ENCODE measurements around the gene VWA5B1.

DNA sequence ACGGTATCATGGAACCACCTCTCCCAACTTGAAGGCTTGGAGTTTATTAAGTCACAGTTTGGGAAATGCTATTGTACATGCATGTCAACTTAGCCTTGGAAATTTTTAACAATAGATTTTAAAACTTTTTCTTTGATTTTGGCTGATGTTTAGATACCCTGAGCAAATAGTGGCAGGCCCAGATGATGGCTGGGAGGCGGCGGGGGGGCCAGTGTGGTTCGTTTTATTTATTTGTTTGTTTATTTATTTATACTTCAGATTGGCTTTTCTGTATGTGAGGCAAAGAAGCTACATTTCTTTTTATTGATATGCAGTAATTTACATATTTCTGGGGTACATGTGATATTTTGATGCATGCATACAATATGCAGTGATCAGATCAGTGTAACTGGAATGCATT is 82.0 kb downstream of the VWA5B1 start:
- TF ChIP-seq, protein P1, sequence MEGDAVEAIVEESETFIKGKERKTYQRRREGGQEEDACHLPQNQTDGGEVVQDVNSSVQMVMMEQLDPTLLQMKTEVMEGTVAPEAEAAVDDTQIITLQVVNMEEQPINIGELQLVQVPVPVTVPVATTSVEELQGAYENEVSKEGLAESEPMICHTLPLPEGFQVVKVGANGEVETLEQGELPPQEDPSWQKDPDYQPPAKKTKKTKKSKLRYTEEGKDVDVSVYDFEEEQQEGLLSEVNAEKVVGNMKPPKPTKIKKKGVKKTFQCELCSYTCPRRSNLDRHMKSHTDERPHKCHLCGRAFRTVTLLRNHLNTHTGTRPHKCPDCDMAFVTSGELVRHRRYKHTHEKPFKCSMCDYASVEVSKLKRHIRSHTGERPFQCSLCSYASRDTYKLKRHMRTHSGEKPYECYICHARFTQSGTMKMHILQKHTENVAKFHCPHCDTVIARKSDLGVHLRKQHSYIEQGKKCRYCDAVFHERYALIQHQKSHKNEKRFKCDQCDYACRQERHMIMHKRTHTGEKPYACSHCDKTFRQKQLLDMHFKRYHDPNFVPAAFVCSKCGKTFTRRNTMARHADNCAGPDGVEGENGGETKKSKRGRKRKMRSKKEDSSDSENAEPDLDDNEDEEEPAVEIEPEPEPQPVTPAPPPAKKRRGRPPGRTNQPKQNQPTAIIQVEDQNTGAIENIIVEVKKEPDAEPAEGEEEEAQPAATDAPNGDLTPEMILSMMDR (IDR thresholded peaks at IDR 0.05; ENCODE audit: low read depth, low read length), result no peak
- TF ChIP-seq EZH2phosphoT487 (IDR thresholded peaks at IDR 0.05; ENCODE audit: low read depth), result no peak
